ENCODE results near the gene CSK.
A peak's percentile ranks its signal among the peaks of the same experiment; 100 is the strongest.

Gene CSK

GRCh38 chr15:74828835-74829234, 47.0 kb downstream of the CSK start:
- DNase-seq: no peak

DNA sequence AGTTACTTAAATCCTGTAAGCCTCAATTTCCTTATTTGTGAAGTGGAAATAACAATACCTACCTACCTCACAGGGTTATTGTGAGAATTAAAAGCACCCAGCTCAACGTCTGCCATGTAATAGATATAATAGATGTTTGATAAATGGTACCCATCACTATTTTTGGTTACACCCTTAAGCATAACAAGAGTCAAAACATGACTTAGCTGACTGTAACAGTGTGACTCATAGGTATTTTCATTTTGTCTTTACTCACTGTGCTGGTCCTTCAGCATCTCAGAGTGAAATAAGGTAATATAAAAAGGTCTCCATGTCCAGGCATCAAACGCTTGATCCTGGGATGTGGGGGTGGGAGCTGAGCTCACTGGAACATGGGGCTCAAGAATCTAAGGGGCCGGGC, 47.6 kb downstream of the CSK start:
- DNase-seq: no peak

DNA sequence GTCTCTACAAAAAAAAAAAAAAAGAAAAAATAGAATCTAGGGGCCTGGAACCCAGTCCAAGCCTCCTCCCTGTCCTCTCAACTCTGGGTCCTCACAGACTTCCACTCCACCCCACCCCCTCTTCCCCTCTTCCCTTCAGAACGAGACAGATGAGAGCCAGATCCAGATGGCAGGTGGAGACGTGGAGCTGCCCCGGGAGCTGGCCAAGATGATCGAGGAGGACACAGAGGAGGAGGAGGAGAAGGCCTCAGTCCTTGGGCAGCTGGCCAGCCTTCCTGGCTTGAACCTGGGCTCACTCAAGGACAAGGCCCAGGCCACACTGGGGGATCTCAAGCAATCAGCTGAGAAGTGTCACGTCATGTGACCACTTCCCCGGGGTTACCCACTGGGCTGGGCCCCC, 48.1 kb downstream of the CSK start:
- no peak for DNase-seq

DNA sequence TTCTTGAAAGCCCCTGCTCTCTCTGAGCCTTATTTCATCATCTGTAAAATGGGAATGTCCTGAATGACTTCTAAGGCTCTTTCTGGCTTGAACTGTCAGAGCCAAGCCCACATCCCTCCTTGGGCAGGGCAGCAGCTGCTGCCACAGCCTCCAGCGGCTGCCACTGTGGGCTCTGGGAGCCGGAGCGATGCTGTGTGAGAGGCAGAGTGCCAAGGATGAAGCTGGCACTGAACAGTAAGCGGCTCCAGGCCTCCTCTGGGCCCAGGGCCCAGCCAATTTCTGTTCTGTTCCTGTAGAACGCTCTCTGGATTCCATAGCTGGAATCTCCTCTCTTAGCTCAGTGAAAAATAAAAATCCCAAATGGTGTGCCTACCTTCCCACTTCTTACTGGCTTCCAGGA, 49.0 kb downstream of the CSK start:
- DNase-seq: no peak

GRCh38 chr15:74831813-74832495, 50.1 kb downstream of the CSK start:
- DNase-seq: no peak

DNA sequence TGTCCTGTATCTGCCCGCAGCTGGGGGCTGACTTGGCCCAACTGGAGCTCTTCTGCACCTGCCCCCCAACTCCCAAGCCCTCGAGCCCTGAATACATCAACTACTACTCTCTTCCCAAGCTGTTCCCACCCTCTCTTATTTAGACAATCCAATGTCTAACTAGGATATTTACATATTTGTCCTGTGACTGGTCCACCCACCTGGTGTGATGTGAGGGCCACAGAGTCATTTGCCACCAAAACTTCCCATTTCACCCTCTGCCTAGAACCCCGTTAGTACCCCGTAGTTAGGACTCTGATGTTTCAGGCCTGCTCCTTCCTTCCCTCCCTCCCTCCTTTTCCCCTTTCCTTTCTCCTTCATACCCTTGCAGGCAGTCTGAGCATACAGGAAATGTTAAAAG, 50.9 kb downstream of the CSK start:
- no peak for DNase-seq

DNA sequence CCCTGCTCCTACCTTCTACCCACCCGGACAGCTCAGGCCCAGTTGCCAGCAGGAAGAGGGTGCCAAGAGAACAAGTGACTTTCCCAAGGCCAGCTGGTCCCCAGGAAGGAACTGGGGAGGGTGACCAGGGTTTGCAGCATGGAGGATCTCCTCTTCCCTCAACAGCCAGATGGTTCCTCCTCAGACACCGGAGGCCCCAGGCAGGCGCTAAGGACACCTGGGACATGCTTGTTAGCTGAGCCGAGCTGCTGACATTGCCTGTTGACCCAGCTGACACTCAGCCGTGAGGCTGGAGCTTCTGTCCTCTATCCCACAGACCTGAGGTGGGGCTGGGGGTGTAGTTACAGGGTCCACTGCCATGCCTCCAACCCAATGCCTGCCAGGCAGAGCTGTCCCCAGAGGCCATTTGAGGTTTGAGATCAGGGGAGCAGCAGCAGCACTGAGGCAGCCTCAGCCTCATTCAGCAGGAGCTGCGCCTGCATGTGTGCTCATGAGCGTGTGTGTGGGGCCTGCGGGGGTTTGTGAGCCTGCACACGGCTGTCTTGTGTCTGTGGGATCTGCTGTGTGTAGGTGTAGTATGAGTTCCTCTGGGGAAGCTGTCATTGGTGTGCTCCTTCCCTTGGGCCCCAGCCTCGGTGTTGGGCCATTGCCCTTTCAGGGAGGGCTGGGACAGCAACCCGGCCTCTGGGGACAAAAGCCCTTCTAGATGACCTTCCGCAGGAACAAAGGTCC, 51.7 kb downstream of the CSK start:
- no peak for DNase-seq

- peak in 3 of 4 experiments; percentile 14 to 36 (median 19) for DNase-seq
Measured at GRCh38 chr15:74835312-74835823, 53.5 kb downstream of the CSK start.

DNA sequence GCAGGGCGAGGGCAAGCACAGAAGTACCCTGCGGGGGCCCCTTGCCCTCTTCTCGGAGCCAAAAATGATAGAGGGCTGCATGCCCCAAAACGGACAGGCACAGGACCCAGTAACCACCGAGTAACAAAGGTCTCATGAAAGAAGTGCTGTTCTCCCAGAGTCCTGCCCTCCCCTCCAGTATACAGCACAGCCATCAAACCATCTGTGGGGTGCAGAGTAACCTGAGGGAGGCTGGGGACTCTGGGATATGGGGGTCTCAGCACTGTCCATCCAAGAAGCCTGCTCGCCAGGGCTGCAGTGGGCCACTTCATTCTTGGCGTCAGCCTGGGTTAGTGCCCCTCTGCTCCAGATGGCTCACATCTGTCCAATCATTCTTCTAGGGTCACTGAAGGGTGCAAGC, 55.0 kb downstream of the CSK start:
- DNase-seq: no peak

DNA sequence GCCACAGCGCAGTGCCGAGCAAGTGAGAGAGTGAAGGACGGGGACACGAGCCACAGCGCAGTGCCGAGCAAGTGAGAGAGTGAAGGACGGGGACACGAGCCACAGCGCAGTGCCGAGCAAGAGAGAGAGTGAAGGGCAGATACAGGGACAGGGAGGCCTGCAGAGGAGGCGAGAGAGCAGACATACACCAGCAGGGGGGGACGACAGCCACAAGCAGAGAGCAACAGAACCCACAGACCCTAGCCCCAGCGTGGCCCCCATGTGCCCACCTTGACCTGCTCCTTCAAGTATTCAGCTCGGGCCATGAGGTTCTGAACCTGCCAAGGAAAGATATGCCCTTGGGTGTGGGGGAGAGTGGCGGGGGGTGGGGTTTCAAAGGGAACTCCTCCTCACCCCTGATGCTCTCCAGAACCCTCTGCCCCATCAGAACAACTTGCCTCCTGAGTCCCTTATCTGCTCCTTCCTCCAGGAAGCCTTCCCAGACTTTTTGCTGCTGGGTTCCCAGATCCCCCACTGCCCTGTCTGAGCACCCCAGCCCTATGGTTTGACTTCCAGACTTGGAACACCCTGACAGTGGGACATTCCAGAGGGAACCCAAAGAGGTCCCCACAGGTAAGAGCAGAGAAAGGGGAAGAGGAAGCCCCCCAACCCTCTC, 55.7 kb downstream of the CSK start:
- no peak for DNase-seq

DNA sequence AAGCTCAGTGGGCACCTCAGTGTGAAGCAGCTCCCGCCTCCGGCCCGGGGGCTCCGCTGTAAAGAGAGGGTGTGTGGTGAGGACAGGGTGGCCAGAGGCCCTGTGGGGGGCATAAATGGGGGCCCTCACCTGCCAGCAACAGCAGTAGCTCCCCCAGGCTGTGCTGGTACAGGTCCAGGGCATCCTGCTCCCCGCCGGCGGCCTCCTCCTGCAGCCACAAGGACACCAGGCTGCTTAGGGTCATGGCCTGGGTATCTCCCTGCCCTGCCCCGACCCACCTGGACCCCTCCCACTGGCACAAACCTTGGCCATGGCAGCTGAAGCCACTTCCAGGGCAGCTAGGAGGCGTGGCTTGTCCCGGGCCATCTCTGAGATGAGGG, 56.2 kb downstream of the CSK start:
- no peak for DNase-seq

DNA sequence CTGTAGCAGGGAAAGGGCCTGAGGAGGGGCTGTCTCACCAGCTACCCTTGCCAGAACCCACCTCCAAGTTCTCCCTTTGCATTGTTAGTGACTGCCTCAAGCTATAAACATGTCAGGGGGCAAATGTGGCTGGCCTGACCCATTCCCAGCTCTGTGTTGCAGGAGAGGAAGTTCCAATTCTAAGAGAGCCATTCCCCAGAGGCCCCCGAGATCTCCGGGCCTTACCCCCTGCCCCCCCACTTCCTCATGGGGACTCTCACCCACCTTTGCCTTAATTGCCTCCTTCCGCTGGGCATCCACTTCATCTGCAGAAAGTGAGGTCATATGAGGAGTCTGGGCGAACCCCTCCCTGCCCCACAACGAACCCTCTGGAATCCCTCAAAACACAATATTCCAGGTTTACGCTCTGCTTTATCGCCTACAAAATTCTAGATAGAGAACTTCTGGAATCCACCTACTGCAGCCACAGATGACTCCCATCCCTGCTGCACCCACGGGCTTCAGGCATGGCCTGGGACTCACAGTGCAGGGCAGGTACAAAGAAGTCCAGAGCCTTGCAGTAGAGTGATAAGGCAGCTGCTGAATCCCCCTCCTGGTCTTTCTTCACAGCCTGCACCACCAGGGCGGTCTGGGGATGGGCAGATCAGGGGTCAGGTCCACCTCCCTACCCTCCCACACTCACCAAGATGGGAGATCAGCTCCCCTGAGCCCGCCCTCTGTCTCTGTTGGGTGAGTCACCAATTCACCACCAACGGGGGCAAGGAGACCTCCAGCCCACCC, 57.1 kb downstream of the CSK start:
- DNase-seq: no peak

DNA sequence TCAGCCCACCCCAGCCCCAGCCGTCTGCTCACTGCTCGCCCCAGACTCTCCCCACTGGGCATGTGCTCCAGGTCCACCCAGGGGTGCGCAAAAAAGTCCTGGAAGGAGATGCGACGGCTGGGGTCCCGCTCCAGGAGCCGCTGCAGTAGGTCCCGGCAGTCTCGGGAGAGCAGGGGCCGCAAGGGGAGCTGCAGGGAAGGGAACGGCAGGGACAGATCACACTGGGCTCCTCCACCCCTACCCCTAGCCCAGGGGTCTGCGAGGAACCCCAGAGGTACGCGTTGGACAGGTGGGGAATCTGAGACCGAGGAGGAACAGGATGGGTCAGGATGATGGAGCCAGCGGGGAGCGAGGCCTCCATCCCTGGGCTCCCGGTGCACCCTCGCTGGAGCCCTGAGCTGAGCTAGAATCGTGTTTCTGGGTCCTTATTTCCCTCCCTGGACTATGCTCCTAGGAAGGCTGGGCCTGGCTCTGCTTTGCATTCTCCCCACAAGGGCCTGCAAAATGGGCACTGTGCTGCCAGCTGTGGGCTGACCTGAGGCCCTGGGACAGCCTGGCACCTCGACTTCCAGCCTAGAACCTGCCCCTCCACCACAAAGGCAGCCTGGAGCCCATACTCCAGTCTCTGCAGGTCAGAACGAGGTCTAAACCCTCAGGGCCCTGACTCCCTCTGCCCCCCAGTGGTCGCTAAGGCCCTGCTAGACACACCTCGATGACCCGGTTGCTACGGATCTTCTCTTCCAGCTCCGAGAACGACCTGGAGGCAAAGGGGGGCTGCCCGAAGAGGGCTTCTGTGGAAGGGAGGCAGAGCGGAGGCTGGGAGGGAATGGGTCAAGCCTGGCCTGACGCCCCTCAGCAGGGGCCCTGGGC, 57.9 kb downstream of the CSK start:
- DNase-seq: no peak

DNA sequence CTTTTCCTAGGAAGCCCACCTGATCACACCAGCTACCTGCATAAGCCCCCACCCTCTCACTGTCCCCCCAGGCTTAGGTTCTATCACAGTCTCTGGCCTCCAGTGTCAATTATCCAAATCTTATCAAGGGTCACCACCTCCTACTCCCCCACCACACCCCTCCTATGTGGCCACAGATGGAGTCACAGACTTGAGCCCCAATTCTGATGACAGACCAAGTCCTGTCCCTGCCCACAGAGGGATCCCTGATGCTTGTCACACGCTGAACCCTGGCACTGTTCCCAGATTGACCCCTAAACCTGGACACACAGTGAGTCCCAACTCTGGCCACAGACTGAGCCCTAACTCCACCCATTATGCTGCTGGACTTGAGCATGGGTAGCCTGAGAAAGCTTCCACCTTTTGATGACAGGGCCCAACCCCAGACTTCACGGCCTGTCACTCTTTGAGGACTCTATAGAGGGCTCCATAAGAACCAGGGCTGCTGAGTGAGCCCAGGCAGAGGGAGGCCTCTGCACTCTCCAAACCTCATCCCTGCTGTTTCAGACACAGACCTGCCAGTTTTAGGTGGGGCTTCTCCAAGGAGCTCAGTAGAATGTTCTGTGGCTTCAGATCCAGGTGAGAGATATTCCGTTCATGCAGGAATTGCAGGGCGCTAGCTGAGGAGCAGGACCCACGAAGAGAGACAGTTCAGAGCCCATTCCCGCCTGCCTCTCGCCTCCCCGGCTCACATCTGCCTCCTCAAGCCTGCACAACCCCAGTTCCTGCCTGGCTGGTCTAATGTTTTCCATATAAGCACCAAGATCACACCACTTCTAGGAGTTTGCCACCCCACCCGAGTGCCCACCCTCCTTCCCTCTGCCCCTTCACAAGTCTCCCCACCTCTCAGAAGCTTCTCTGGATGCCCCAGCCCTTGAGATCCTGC, 59.2 kb downstream of the CSK start:
- DNase-seq: no peak

- no peak for DNase-seq
Measured at GRCh38 chr15:74841891-74842373, 60.1 kb downstream of the CSK start.

DNA sequence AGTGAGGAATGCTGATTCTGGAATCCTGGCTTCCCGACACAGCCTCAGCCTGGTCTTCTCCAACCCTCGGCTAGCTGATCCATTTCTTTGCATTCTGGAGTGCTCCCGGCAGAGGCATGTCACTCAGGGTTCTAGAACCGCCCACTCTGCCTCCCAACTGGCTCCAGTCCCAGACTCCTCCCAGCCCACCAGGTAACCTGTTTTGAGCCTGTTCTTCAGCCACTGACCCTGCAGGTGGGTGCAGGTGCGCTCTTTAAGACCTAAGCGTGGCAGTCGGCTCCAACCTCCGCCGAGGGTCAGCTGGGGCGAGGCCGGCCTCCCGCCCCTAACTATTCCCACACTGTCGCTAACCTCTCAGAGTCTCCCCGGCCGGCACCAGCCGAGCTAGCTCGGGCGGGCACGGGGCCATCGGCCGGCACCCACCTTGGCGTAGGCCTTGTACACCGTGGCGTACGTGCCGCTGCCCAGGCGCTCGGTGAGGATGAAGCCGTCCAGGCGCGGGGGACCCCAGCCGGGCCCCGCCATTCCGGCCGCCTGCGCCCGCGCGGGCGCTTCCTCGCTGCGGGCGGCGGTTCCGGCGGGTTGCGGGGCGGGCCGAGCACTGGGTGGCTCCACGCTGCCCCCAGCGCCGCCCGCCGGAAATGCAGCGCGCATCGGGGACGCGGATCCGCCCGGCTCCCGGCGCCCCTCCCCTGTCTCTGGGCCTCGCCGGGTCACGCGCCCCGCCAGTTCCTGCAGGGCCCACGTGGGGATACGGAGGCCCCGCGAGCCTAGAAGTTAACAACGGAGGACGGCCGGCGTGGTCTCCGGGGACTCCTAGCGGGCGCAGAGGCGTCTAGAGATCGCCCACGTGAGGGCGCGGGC, 60.9 kb downstream of the CSK start, which contains the start of gene ULK3:
Gene ULK3 (minus strand): TSS at position 576 of the 864 bp plus-strand sequence. CDS start 51 bp downstream, at position 525.
- peak; percentile 81 to 92 (median 86) for DNase-seq

DNA sequence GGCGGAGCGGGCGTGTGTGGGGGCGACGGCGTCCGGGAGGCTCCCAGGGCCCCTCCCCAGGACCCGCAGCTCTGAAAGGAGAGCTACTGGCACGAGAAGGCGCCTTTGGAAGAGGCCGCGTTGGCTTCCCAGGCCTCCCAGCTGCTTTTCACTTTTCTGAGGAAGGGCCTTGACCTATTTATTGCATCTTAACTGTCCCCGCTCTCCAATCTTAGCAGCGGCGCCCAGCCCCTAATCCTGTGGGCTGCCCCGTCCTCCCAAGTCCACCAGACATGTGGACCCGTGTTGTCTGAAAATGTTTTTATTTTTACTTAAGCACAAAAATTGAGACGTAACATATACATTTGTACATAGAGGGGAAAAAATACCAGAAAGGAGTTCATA, 61.6 kb downstream of the CSK start:
- no peak for DNase-seq

DNA sequence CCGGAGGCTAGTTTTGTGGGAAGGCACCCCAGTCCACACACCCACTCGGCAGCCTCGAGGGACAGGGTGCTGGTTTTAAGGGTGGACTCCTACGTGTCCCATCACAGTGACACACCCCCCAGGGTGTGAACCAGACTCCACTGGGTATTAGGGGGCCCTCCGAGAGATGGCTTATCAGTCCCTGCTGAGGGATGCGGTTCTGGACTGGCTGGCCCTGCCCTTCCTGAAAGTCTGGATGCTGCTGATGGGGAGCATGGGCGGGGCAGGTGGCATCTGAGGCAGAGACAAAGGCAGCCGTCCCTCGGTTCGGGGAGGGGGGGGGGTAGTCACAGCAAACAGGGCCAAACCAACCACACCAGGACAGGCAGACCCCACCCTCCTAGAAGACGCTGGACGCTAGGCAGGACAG, 62.0 kb downstream of the CSK start:
- no peak for DNase-seq

- no peak for DNase-seq
Measured at GRCh38 chr15:74844319-74845207, 62.7 kb downstream of the CSK start.

Data from activated CD4-positive, CD25-positive, alpha-beta regulatory T cell (primary cell).